OCI-M1 (cell line): ENCODE data around the gene CETP.

Experiments used
- DNase-seq: peaks from one replicate; lab custom pipeline; 2025; lab: John Stamatoyannopoulos, UW

Gene CETP

DNA sequence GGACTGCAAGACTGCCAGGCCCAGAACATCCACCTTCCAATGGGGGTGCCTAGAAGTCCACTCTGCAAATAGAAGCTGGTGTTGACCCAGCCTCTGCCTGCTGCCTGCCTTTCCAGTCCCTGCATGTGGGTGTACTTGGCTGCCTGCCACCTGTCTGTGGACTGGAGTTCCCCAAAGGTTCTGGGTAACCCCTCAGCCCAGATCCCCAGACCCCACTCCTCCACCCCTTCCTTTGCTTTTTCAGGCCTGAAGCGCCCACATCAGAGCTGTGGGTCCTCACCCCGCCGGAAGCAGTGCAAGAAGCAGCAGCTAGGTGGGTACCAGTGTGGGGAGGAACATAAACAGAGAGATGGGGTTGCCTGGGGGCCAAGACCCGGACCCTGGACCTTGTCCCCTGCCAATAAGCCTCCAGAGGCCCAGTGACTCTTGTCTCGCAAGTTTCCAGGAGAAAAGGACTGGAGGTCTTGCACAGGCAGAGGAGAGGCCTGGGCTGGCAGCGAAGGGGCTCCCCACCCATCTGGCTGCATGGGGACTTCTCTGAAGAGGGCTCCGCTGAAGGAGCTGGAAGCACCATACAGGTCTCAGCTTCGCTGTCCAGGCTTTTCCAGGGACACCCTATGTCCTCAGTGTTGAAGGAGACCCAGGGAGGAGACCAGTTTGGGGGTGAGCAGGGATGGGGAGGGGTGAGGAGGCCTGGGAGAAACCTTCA is 61.9 kb downstream of the CETP start:
- no peak for DNase-seq

DNA sequence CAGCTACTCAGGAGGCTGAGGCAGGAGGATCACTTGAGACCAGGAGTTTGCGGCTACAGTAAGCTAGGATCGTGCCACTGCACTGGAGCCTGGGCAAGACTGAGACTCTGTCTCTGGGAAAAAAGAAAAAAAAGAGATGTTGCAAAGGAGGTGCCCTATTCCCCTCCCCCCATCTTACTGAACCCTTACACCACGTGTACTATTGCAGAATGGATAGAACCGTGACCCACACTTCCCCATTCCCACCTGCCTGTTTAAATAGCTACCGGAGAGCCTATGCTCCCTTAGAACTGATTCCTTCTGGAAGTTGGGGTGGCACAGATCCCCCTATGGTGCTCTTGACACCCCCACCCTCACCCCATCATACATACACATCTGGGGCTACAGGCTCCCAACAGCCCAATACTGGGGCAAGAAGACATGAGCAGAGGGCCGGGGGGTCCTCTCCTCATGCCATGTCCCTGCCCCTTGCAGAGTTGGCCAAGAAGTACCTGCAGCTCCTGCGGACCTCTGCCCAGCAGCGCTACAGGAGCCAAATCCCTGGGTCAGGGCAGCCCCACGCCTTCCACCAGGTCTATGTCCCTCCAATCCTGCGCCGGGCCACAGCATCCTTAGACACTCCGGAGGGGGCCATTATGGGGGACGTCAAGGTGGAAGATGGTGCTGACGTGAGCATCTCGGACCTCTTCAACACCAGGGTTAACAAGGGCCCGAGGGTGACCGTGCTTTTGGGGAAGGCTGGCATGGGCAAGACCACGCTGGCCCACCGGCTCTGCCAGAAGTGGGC is 63.3 kb downstream of the CETP start:
- DNase-seq = no peak

- DNase-seq = no peak
Observed at GRCh38 chr16:57025941-57026777, 64.4 kb downstream of the CETP start.

DNA sequence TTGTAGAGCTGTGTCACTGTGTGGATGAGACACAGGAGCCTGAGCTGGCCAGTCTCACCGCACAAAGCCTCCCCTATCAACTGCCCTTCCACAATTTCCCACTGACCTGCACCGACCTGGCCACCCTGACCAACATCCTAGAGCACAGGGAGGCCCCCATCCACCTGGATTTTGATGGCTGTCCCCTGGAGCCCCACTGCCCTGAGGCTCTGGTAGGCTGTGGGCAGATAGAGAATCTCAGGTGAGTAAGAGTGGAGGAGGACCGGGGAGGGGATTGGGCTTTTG is 65.0 kb downstream of the CETP start:
- no peak for DNase-seq

DNA sequence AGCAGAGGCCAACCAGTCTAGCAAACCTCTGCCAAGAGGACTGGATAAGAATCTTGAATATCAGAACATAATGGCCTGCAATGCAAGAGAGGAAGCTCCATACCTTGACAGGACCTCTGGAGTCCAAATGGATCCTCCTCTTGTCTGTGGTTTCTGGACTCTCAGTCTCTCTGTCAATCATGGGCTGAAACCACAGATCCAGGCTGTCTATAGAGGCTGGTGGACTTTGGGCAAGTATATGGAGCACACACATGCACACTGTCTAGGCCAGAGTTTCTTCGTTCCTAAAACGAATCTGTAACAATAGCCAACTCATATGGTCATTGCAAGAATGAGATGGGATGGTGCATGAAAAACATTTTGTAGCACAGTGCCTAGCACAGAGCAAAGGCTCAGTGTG is 65.3 kb downstream of the CETP start:
- no peak for DNase-seq

- no peak for DNase-seq
Observed at GRCh38 chr16:57028086-57028485, 66.3 kb downstream of the CETP start.

DNA sequence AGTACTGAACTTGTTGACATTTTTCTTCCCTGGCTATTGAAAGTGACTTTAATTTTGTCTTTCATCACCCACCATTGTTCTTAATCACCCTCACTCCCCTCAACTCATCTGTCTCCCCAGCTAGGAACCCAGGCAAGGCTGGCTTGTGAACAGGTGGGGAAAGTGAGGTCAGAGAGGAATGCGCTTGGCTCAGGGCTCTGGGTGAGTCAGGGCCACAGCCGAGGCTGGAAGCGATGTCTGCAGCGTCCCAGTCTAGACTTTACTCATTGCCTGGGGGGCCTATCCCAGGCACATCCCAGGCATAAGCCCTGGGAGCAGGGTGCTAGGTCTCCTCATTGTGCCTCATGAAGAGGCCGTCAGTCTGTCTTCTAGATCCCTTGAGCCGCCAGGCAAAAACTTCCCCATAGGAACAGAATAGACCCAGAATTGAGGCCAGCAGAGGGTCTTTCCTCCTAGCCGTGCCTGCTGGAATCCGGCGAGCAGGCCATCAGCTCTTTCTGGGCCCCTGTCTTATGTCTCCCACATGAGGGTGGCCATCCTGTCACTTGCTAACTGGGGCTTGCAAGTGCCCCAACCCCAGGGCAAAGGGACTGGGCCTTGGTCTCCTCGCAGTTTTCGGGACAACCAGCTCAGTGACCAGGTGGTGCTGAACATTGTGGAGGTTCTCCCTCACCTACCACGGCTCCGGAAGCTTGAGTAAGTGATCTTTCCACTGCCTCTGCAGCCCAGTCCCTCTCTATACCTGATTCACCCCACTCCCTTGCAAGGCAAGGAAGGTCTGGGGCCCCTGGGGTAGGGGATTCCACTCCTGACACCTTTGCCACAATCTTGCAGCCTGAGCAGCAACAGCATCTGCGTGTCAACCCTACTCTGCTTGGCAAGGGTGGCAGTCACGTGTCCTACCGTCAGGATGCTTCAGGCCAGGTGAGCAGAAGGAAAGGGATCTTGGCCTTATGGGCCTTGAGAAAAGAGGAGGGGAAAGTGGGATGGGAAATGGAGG is 67.7 kb downstream of the CETP start:
- DNase-seq = no peak

- no peak for DNase-seq
Observed at GRCh38 chr16:57030346-57030902, 68.7 kb downstream of the CETP start.

- DNase-seq = no peak
Observed at GRCh38 chr16:57031156-57031555, 69.4 kb downstream of the CETP start.

DNA sequence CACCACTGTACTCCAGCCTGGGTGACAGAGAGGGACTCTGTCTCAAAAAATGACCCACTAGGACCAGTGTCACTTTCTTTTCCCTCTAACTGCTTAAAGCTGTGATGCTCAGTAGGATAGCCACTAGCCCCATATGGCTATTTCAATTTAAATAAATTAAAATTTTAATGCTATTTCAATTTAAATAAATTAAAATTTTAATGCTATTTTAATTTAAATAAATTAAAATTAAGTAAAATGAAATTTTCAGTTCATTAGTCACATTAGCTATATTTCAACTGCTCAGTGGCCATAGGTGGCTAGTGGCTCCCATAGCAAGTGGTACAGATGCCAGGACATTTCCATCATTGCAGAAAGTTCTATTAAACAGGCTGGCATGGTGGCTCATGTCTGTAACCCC is 70.6 kb downstream of the CETP start:
- DNase-seq = no peak

GRCh38 chr16:57032931-57033330 is 71.2 kb downstream of the CETP start:
- no peak for DNase-seq
